ENCODE data around the gene CCL24.
"Not testable (repeated sequence)": the region's sequence is repeated elsewhere in the genome, so short reads cannot be mapped to it uniquely, and the experiment has no call there.

Gene CCL24

DNA sequence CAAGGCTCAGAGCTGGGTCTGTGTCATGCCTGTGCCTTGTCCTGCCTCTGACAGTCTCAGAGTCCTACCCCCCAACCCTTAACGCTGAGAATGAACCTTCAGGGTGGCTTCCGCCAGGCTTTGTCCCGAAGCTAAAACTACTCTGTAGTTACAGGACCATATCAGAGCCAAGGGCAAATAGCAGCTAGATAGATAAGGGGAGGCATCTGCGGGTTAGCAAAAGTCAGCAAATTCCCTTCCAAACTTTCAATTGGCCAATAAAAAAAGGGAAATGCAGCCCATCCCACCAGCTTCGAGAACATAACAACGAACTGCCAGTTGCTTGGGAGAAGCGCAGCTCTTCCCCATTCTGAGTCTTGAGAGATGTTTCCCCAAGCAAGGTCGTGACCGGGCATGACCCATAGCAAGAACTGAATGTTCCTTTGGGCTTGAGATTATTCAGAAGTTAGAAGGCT lies 17.7 kb downstream of the CCL24 start:
- no peak for TF ChIP-seq CTCF (IDR thresholded peaks at IDR 0.05; ENCODE audit: low read depth, low read length)
- H3K4me3 ChIP-seq (ENCODE audit: low read depth, low read length) = no peak overlapping the region

- no peak overlapping the region for H3K4me3 ChIP-seq (ENCODE audit: low read depth, low read length)
- TF ChIP-seq CTCF (IDR thresholded peaks at IDR 0.05; ENCODE audit: low read depth, low read length) = no peak
Observed at GRCh38 chr7:75793676-75794075, 19.9 kb downstream of the CCL24 start.

DNA sequence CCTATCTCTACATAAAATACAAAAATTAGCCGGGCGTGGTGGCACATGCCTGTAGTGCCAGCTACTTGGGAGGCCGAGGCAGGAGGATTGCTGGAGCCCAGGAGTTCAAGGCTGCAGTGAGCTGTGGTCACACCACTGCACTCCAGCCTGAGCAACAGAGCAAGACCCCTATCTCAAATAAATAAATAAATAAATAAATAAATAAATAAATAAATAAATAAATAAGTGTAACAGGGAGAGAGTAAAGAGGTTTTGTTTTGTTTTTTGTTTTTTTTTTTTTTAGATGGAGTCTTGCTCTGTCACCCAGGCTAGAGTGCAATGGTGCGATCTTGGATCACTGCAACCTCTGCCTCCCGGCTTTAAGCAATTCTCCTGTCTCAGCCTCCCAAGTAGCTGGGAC lies 21.0 kb downstream of the CCL24 start:
- not testable (repeated sequence) for H3K4me3 ChIP-seq (ENCODE audit: low read depth, low read length)

DNA sequence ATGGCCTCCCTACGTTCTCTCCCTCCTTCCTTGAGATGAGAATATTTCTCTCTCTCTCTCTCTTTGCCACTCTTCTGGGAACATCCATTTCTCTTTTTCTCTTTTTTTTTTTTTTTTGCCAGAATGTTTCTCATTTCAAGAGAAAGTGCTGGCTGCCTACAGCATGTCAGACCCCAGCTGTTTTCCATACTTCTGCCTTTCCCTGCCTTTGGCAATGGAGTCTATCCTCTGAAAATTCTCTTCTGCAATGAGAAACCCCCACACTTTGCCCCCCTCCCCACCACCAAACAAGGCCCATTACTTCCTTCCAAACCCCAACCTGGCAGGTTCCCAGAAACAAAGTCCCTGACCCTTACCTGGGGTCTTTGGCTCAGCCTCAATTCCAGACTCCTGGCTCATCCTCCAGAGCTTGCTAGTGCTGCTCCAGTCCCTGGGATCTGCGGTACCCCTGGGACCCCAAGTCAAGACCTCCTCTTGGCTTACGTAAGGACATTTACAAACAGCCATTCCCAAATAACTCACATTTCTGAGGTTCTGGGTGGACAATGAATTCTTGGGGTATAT lies 24.2 kb downstream of the CCL24 start:
- no peak overlapping the region for H3K4me3 ChIP-seq (ENCODE audit: low read depth, low read length)
- TF ChIP-seq CTCF (IDR thresholded peaks at IDR 0.05; ENCODE audit: low read depth, low read length) = no peak

DNA sequence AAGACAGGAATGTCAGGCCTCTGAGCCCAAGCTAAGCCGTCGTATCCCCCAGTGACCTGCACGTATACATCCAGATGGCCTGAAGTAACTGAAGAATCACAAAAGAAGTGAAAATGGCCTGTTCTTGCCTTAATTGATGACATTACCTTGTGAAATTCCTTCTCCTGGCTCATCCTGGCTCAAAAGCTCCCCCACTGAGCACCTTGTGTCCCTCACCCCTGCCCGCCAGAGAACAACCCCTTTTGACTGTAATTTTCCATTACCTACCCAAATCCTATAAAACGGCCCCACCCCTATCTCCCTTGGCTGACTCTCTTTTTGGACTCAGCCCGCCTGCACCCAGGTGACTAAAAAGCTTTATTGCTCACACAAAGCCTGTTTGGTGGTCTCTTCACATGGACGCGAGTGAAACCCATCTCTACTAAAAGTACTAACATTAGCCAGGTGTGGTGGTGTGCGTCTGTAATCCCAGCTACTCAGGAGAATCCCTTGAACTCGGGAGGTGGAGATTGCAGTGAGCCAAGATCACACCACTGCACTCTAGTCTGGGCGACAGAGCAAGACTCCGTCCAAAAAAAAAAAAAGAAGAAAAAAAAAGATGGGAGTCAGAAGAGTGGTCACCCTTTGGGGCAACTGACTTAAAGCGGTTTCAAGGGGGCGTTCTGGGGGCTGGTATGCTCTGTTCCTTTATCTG lies 25.3 kb downstream of the CCL24 start:
- not testable (repeated sequence) for H3K4me3 ChIP-seq (ENCODE audit: low read depth, low read length)

- not testable (repeated sequence) for H3K4me3 ChIP-seq (ENCODE audit: low read depth, low read length)
Observed at GRCh38 chr7:75783058-75783457, 30.5 kb downstream of the CCL24 start.

DNA sequence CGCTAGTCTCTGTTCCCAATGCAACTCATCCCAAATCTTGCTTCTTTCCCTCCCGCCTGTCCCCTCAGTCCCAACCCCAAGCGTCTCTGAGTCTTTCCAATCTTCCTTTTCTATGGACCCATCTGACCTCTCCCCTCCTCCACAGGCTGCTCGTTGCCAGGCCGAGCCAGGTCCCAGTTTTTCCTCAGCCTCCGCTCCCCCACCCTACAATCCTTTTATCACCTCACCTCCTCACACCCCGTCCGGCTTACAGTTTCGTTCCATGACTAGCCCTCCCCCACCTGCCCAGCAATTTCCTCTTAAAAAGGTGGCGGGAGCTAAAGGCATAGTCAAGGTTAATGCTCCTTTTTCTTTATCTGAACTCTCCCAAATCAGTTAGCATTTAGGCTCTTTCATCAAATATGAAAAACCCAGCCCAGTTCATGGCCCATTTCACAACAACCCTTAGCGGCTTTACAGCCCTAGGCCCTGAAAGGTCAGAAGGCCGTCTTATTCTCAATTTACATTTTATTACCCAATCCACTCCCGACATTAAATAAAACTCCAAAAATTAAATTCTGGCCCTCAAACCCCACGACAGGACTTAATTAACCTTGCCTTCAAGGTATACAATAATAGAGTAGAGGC lies 32.8 kb downstream of the CCL24 start:
- H3K4me3 ChIP-seq (ENCODE audit: low read depth, low read length) = not testable (repeated sequence)

DNA sequence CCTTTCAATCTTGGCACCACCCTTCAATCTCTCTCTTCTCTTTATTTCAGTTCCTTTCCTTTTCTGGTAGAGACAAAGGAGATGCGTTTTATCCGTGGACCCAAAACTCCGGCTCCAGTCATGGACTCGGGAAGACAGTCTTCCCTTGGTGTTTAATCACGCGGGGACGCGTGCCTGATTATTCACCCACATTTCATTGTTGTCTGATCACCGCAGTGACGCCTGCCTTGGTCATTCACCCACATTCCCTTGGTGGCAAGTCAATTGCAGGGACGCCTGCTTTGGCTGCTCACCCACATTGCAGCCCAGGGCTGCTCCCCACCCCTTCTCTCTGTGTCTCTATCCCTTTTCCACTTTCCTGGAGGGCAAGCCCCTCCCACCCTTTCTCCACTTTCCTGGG lies 34.1 kb downstream of the CCL24 start:
- not testable (repeated sequence) for H3K4me3 ChIP-seq (ENCODE audit: low read depth, low read length)

DNA sequence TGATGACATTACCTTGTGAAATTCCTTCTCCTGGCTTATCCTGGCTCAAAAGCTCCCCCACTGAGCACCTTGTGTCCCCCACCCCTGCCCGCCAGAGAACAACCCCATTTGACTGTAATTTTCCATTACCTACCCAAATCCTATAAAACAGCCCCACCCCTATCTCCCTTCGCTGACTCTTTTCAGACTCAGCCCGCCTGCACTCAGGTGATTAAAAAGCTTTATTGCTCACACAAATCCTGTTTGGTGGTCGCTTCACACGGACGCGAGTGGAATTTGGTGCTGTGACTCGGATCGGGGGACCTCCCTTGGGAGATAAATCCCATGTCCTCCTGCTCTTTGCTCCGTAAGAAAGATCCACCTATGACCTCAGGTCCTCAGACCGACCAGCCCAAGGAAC lies 34.6 kb downstream of the CCL24 start:
- H3K4me3 ChIP-seq (ENCODE audit: low read depth, low read length) = not testable (repeated sequence)

- no peak for TF ChIP-seq CTCF (IDR thresholded peaks at IDR 0.05; ENCODE audit: low read depth, low read length)
- H3K4me3 ChIP-seq (ENCODE audit: low read depth, low read length) = no peak overlapping the region
Observed at GRCh38 chr7:75776295-75776971, 37.2 kb downstream of the CCL24 start.

DNA sequence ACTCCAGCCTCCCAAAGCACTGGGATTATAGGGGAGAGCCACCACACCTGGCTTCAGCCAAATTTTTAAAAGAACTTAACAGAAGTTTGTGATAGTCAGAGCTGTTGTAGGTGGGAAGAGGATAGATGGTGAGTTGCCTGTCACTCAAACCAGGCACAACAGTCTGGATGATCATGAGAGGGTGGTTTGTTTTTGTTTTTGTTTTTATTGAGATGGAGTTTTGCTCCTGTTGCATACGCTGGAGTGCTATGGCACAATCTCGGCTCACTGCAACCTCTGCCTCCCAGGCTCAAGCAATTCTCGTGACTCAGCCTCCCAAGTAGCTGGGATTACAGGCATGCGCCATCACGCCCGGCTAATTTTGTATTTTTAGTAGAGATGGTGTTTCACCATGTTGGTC lies 39.6 kb downstream of the CCL24 start:
- not testable (repeated sequence) for H3K4me3 ChIP-seq (ENCODE audit: low read depth, low read length)

Measured in WI38 (cell line).